BLaER1 treated with 17β-estradiol and CSF1 and Interleukin-3, amounts not matched to agents 10 nM and 100 nM (cell line): ENCODE measurements around the gene PMVK.
A peak's percentile ranks its signal among the peaks of the same experiment; 100 is the strongest.

ENCODE experiments used
- H3K27ac ChIP-seq, 11 experiments: shearing (Covaris generic); formaldehyde crosslinking; 2 replicates each; pipeline ENCODE4 v1.8.1; 2022
- H3K27me3 ChIP-seq, 11 experiments: shearing (Covaris generic); formaldehyde crosslinking; 2 replicates each; pipeline ENCODE4 v1.8.1; 2022
- H3K36me3 ChIP-seq, 11 experiments: shearing (Covaris generic); formaldehyde crosslinking; 2 replicates each; pipeline ENCODE4 v1.8.1; 2022
- H3K4me1 ChIP-seq, 10 experiments: shearing (Covaris generic); formaldehyde crosslinking; 2 replicates each; pipeline ENCODE4 v1.8.1; 2022
- H3K4me2 ChIP-seq, 11 experiments: shearing (Covaris generic); formaldehyde crosslinking; 2 replicates each; pipeline ENCODE4 v1.8.1; 2022
- H3K4me3 ChIP-seq, 10 experiments: shearing (Covaris generic); formaldehyde crosslinking; 2 replicates each; pipeline ENCODE4 v1.8.1; 2022
- H3K9ac ChIP-seq, 11 experiments: shearing (Covaris generic); formaldehyde crosslinking; 2 replicates each; pipeline ENCODE4 v1.8.1; 2022
- H3K9me3 ChIP-seq, 11 experiments: shearing (Covaris generic); formaldehyde crosslinking; replicated peaks in 1 of 11; 2 replicates each; pipeline ENCODE4 v1.8.1; 2022
- H4K20me1 ChIP-seq, 11 experiments: shearing (Covaris generic); formaldehyde crosslinking; 2 replicates each; pipeline ENCODE4 v1.8.1; 2022
- Cebpa-rat ChIP-seq, 11 experiments: shearing (Covaris generic); IDR thresholded peaks; 2 replicates each; pipeline ENCODE4 v1.8.1; 2022

The PMVK gene

GRCh38 chr1:154962156-154962749, 25.7 kb upstream of the PMVK start:
- H3K36me3 ChIP-seq = peaks cover 59 to 73% (median 68%) of the 10 kb centered on the region in 11 experiments
- peak overlapping the region; percentile 72 to 90 (median 80) for H3K4me3 ChIP-seq
- H3K4me2 ChIP-seq = peak overlapping the region; percentile 87 to 99 (median 92)

GRCh38 chr1:154961207-154962155, 25.0 kb upstream of the PMVK start, which contains the start of gene PYGO2:
TSS of gene PYGO2 (minus strand) at chr1:154961782. CDS start at chr1:154961576, 206 bp downstream.
- peaks cover 51 to 66% (median 60%) of the 10 kb centered on the region in 11 experiments for H3K36me3 ChIP-seq
- H4K20me1 ChIP-seq = peaks cover 0 to 33% (median 14%) of the 10 kb centered on the region in 11 experiments; a peak in 12 of 22 replicates
- H3K4me2 ChIP-seq = peak within 1 kb of the TSS; percentile 89 to 99 (median 94)
- H3K27me3 ChIP-seq = no peaks in the 10 kb centered on the region
- TF ChIP-seq Cebpa-rat (IDR thresholded peaks at IDR 0.05) = no peak
- peak within 1 kb of the TSS; percentile 72 to 90 (median 80) for H3K4me3 ChIP-seq
- no peaks in the 10 kb centered on the region for H3K9me3 ChIP-seq
- H3K9ac ChIP-seq = peak within 1 kb of the TSS; percentile 92 to 99 (median 97)
- H3K27ac ChIP-seq = peak within 1 kb of the TSS; percentile 93 to 99 (median 98)
- H3K4me1 ChIP-seq = peaks cover 60 to 88% (median 67%) of the 10 kb centered on the region in 10 experiments

More at GRCh38 chr1:154962156-154962749, 25.7 kb upstream of the PMVK start:
- no peaks in the 10 kb centered on the region for H3K27me3 ChIP-seq
- peak overlapping the region; percentile 93 to 99 (median 98) for H3K27ac ChIP-seq
- H4K20me1 ChIP-seq = peaks cover 0 to 41% (median 20%) of the 10 kb centered on the region in 11 experiments; a peak in 13 of 22 replicates
- H3K4me1 ChIP-seq = peaks cover 53 to 88% (median 60%) of the 10 kb centered on the region in 10 experiments
- H3K9ac ChIP-seq = peak overlapping the region; percentile 92 to 99 (median 97)
- H3K9me3 ChIP-seq = no peaks in the 10 kb centered on the region
- TF ChIP-seq Cebpa-rat (IDR thresholded peaks at IDR 0.05) = no peak

- no peaks in the 10 kb centered on the region for H3K9me3 ChIP-seq
- peaks cover 42 to 57% (median 51%) of the 10 kb centered on the region in 11 experiments for H3K36me3 ChIP-seq
- H3K4me3 ChIP-seq = peak overlapping the region; percentile 72 to 90 (median 80)
- H3K9ac ChIP-seq = peak overlapping the region; percentile 92 to 99 (median 97)
- H3K4me2 ChIP-seq = peak overlapping the region; percentile 89 to 99 (median 94)
- H3K27me3 ChIP-seq = no peaks in the 10 kb centered on the region
- H3K4me1 ChIP-seq = peaks cover 63 to 85% (median 70%) of the 10 kb centered on the region in 10 experiments
- H4K20me1 ChIP-seq = peaks cover 0 to 25% (median 7%) of the 10 kb centered on the region in 11 experiments; a peak in 11 of 22 replicates
- peak overlapping the region in 10 of 11 experiments; percentile 93 to 99 (median 98); a peak in 19 of 22 replicates for H3K27ac ChIP-seq
- no peak for TF ChIP-seq Cebpa-rat (IDR thresholded peaks at IDR 0.05)
Measured at GRCh38 chr1:154960446-154961136, 24.1 kb upstream of the PMVK start.

GRCh38 chr1:154959426-154959780, 22.9 kb upstream of the PMVK start:
- Histone ChIP-seq H3K4me2 (peak overlapping the region; percentile 21 to 99 (median 92); a peak in 16 of 22 replicates), H3K36me3 (peaks cover 31 to 45% (median 39%) of the 10 kb centered on the region in 11 experiments), H3K27ac (peak overlapping the region in 4 of 11 experiments; percentile 17 to 54 (median 31); a peak in 4 of 22 replicates), H4K20me1 (peaks cover 0 to 20% (median 5%) of the 10 kb centered on the region in 11 experiments; a peak in 10 of 22 replicates), H3K9me3 (no peaks in the 10 kb centered on the region), H3K4me3 (peak overlapping the region in 5 of 10 experiments; percentile 6 to 81 (median 72); a peak in 5 of 20 replicates), H3K27me3 (no peaks in the 10 kb centered on the region), H3K4me1 (peaks cover 72 to 85% (median 78%) of the 10 kb centered on the region in 10 experiments), H3K9ac (peak overlapping the region in 6 of 11 experiments; percentile 10 to 74 (median 26); a peak in 7 of 22 replicates)
- no peak for TF ChIP-seq Cebpa-rat (IDR thresholded peaks at IDR 0.05)

GRCh38 chr1:154958681-154959425, 22.3 kb upstream of the PMVK start:
- no peaks in the 10 kb centered on the region for H3K9me3 ChIP-seq
- H3K4me2 ChIP-seq = peak overlapping the region in 9 of 11 experiments; percentile 5 to 99 (median 89); a peak in 10 of 22 replicates
- H3K4me3 ChIP-seq = peak overlapping the region in 3 of 10 experiments; percentile 6 to 79 (median 72); a peak in 2 of 20 replicates
- H3K9ac ChIP-seq = peak overlapping the region in 8 of 11 experiments; percentile 12 to 74 (median 36); a peak in 8 of 22 replicates
- peaks cover 0 to 20% (median 6%) of the 10 kb centered on the region in 11 experiments; a peak in 10 of 22 replicates for H4K20me1 ChIP-seq
- H3K27ac ChIP-seq = peak overlapping the region in 4 of 11 experiments; percentile 17 to 54 (median 31); a peak in 5 of 22 replicates
- TF ChIP-seq Cebpa-rat (IDR thresholded peaks at IDR 0.05) = no peak
- peaks cover 72 to 85% (median 79%) of the 10 kb centered on the region in 10 experiments for H3K4me1 ChIP-seq
- peaks cover 25 to 40% (median 34%) of the 10 kb centered on the region in 11 experiments for H3K36me3 ChIP-seq
- no peaks in the 10 kb centered on the region for H3K27me3 ChIP-seq

- Histone ChIP-seq H4K20me1 (peaks cover 0 to 26% (median 8%) of the 10 kb centered on the region in 11 experiments; a peak in 10 of 22 replicates), H3K4me1 (peaks cover 72 to 85% (median 79%) of the 10 kb centered on the region in 10 experiments), H3K36me3 (peaks cover 17 to 32% (median 26%) of the 10 kb centered on the region in 11 experiments), H3K4me3 (0 out of 20 replicates have a peak overlapping the region, but pooled peaks of 2 of the 10 experiments have one; percentile 3 to 7), H3K4me2 (peak overlapping the region in 7 of 11 experiments; percentile 5 to 97 (median 89); a peak in 9 of 22 replicates), H3K9me3 (no peaks in the 10 kb centered on the region), H3K9ac (peak overlapping the region in 6 of 11 experiments; percentile 15 to 81 (median 48); a peak in 7 of 22 replicates), H3K27me3 (no peaks in the 10 kb centered on the region), H3K27ac (peak overlapping the region in 3 of 11 experiments; percentile 24 to 54 (median 38); a peak in 3 of 22 replicates)
- no peak for TF ChIP-seq Cebpa-rat (IDR thresholded peaks at IDR 0.05)
Measured at GRCh38 chr1:154958036-154958435, 21.5 kb upstream of the PMVK start.

GRCh38 chr1:154957091-154957657, 20.7 kb upstream of the PMVK start:
- H3K9me3 ChIP-seq = no peaks in the 10 kb centered on the region
- peaks cover 2 to 35% (median 17%) of the 10 kb centered on the region in 11 experiments; a peak in 11 of 22 replicates for H4K20me1 ChIP-seq
- TF ChIP-seq Cebpa-rat (IDR thresholded peaks at IDR 0.05) = no peak
- H3K4me2 ChIP-seq = peak overlapping the region in 10 of 11 experiments; percentile 89 to 98 (median 96); a peak in 18 of 22 replicates
- H3K27ac ChIP-seq = peak overlapping the region in 5 of 11 experiments; percentile 5 to 90 (median 82); a peak in 10 of 22 replicates
- H3K4me3 ChIP-seq = peak overlapping the region in 1 of 10 experiments; percentile 71; a peak in 1 of 20 replicates
- H3K9ac ChIP-seq = peak overlapping the region in 10 of 11 experiments; percentile 53 to 86 (median 83); a peak in 12 of 22 replicates
- H3K36me3 ChIP-seq = peaks cover 17 to 30% (median 20%) of the 10 kb centered on the region in 11 experiments
- no peaks in the 10 kb centered on the region for H3K27me3 ChIP-seq
- H3K4me1 ChIP-seq = peaks cover 73 to 85% (median 80%) of the 10 kb centered on the region in 10 experiments
